Loucy (cell line): ENCODE results near the gene FOXF1.

Source experiments
- H2AFZ ChIP-seq: fragments of 200-600 bp; sonication (generic); 2 replicates; pipeline ENCODE4 v1.6.0; 2016; ENCODE audit warnings: antibody characterized with exemption, mild to moderate bottlenecking, low read length, moderate library complexity
- H3F3A ChIP-seq: fragments of 200-600 bp; 2 replicates; pipeline ENCODE4 v1.6.0; 2016; ENCODE audit warnings: antibody characterized with exemption, low read depth, mild to moderate bottlenecking
- H3K27me3 ChIP-seq: fragments of 200-600 bp; sonication (generic); 2 replicates; pipeline ENCODE4 v1.6.1; 2014; ENCODE audit warnings: low read length, mild to moderate bottlenecking; ENCODE audit not compliant: insufficient read depth, poor library complexity, severe bottlenecking
- H3K36me3 ChIP-seq: fragments of 200-600 bp; sonication (generic); 2 replicates; pipeline ENCODE4 v1.6.1; 2016; ENCODE audit warnings: low read length; ENCODE audit not compliant: insufficient read depth
- H3K4me1 ChIP-seq: fragments of 200-600 bp; sonication (generic); 2 replicates; pipeline ENCODE4 v1.5.1; 2014; ENCODE audit warnings: low read length, mild to moderate bottlenecking; ENCODE audit not compliant: insufficient read depth, poor library complexity, severe bottlenecking
- H3K4me2 ChIP-seq: fragments of 200-600 bp; sonication (generic); 2 replicates; pipeline ENCODE4 v1.6.0; 2014; ENCODE audit warnings: antibody characterized with exemption, low read length, low read depth, mild to moderate bottlenecking; ENCODE audit not compliant: poor library complexity, severe bottlenecking
- H3K4me3 ChIP-seq: fragments of 200-600 bp; sonication (generic); 2 replicates; pipeline ENCODE4 v1.5.1; 2014; ENCODE audit warnings: low read length, mild to moderate bottlenecking, mixed read lengths; ENCODE audit not compliant: poor library complexity, severe bottlenecking
- H3K79me2 ChIP-seq: fragments of 200-600 bp; sonication (generic); 2 replicates; pipeline ENCODE4 v1.6.1; 2014; ENCODE audit warnings: low read length; ENCODE audit not compliant: insufficient read depth
- H3K9ac ChIP-seq: fragments of 200-600 bp; sonication (generic); 2 replicates; pipeline ENCODE4 v1.6.0; 2014; ENCODE audit warnings: mild to moderate bottlenecking, low read depth, low read length, moderate library complexity; ENCODE audit not compliant: poor library complexity, severe bottlenecking
- H3K9me2 ChIP-seq: fragments of 200-600 bp; sonication (generic); replicated peaks from 2 replicates; pipeline ENCODE4 v1.6.1; 2016; ENCODE audit warnings: low read depth, low read length, mixed read lengths
- H3K9me3 ChIP-seq: fragments of 200-600 bp; sonication (generic); 2 replicates; pipeline ENCODE4 v1.6.1; 2014; ENCODE audit warnings: mild to moderate bottlenecking, antibody characterized with exemption, low read length, low read depth; ENCODE audit not compliant: insufficient read depth
- H4K20me1 ChIP-seq: fragments of 200-600 bp; sonication (generic); 2 replicates; pipeline ENCODE4 v1.6.0; 2014; ENCODE audit warnings: antibody characterized with exemption, low read length, mild to moderate bottlenecking; ENCODE audit not compliant: insufficient read depth, poor library complexity, severe bottlenecking
- CTCF ChIP-seq: fragments of 200-600 bp; sonication (generic); conservative IDR thresholded peaks from 2 replicates; pipeline ENCODE4 v1.5.1; 2014; ENCODE audit warnings: mild to moderate bottlenecking, antibody characterized with exemption, low read length
- EZH2phosphoT487 ChIP-seq: fragments of 200-600 bp; IDR thresholded peaks from 2 replicates; pipeline ENCODE4 v1.6.1; 2018; ENCODE audit warnings: antibody characterized with exemption, mild to moderate bottlenecking, moderate library complexity, borderline replicate concordance

Gene FOXF1

GRCh38 chr16:86512860-86513470 lies 2.6 kb downstream of the FOXF1 start:
- Histone ChIP-seq H3K27me3 (no peaks in the 10 kb centered on the region), H2AFZ (no peak overlapping the region), H3F3A (no peaks in the 10 kb centered on the region), H3K4me2 (no peak overlapping the region), H4K20me1 (no peaks in the 10 kb centered on the region), H3K9me3 (no peaks in the 10 kb centered on the region), H3K79me2 (no peaks in the 10 kb centered on the region), H3K4me3 (no peak overlapping the region), H3K9me2 (no peaks in the 10 kb centered on the region), H3K4me1 (no peaks in the 10 kb centered on the region), H3K36me3 (no peaks in the 10 kb centered on the region), H3K9ac (no peak overlapping the region)
- TF ChIP-seq CTCF, result no peak
- no peak for TF ChIP-seq EZH2phosphoT487

GRCh38 chr16:86513471-86514277 lies 3.3 kb downstream of the FOXF1 start:
- H3K36me3 ChIP-seq, result no peaks in the 10 kb centered on the region
- no peaks in the 10 kb centered on the region for H3K4me1 ChIP-seq
- no peak overlapping the region for H3K9ac ChIP-seq
- H3K9me3 ChIP-seq, result no peaks in the 10 kb centered on the region
- no peaks in the 10 kb centered on the region for H3K27me3 ChIP-seq
- no peaks in the 10 kb centered on the region for H3K79me2 ChIP-seq
- H3K4me2 ChIP-seq, result no peak overlapping the region
- no peak overlapping the region for H2AFZ ChIP-seq
- H3K9me2 ChIP-seq, result no peaks in the 10 kb centered on the region
- no peaks in the 10 kb centered on the region for H3F3A ChIP-seq
- no peak overlapping the region for H3K4me3 ChIP-seq
- no peaks in the 10 kb centered on the region for H4K20me1 ChIP-seq
- TF ChIP-seq CTCF (no peak), EZH2phosphoT487 (no peak)

- Histone ChIP-seq H3K9me3 (no peaks in the 10 kb centered on the region), H3F3A (no peaks in the 10 kb centered on the region), H3K9me2 (no peaks in the 10 kb centered on the region), H3K79me2 (no peaks in the 10 kb centered on the region), H3K4me3 (no peak overlapping the region), H3K36me3 (no peaks in the 10 kb centered on the region), H2AFZ (no peak overlapping the region), H3K4me1 (no peaks in the 10 kb centered on the region), H4K20me1 (no peaks in the 10 kb centered on the region), H3K9ac (no peak overlapping the region), H3K27me3 (no peaks in the 10 kb centered on the region), H3K4me2 (no peak overlapping the region)
- no peak for TF ChIP-seq CTCF
- no peak for TF ChIP-seq EZH2phosphoT487
These were observed 4.4 kb downstream of the FOXF1 start for GRCh38 chr16:86514481-86515376.
